Transverse colon (tissue), 4 donors: Measurements from ENCODE around the gene NEK7. TPM values are rescaled to one million over a fixed set of nuclear protein-coding genes. Genes with fewer than 3 reads are reported as not detected.

Experiments
- DNase-seq: peaks from one replicate; pipeline ENCODE4 v3.0.0-alpha.2; 2019
- H3K27ac ChIP-seq, 4 donors: fragments of 200-600 bp; sonication (generic); 2 replicates each; pipeline ENCODE4 v1.5.1; 2016 to 2018; ENCODE audit warnings: inconsistent platforms in 4 of 4
- H3K27me3 ChIP-seq: fragments of 200-600 bp; sonication (generic); 2 replicates; pipeline ENCODE4 v1.5.1; 2017; ENCODE audit warnings: inconsistent platforms
- H3K36me3 ChIP-seq, 4 donors: fragments of 200-600 bp; sonication (generic); 2 replicates each; pipeline ENCODE4 v1.5.1; 2017 to 2019; ENCODE audit warnings: inconsistent platforms in 4 of 4
- H3K4me1 ChIP-seq, 4 donors: fragments of 200-600 bp; sonication (generic); 2 replicates each; pipeline ENCODE4 v1.5.1; 2017 to 2020; ENCODE audit warnings: inconsistent platforms in 4 of 4
- H3K4me3 ChIP-seq, 4 donors: fragments of 200-600 bp; sonication (generic); 1 replicate in 1 of 4; 2 replicates in 3 of 4; pipeline versions ENCODE4 v1.5.1 to v1.6.1; 2017 to 2019; ENCODE audit warnings: inconsistent platforms in 4 of 4
- H3K9me3 ChIP-seq, 2 donors: fragments of 200-600 bp; sonication (generic); 2 replicates each; pipeline ENCODE4 v1.5.1; 2017 to 2019; ENCODE audit warnings: inconsistent platforms in 2 of 2
- EP300 ChIP-seq: sonication (generic); formaldehyde crosslinking; IDR thresholded peaks from one replicate; pipeline ENCODE4 v1.6.1; 2017; ENCODE audit warnings: antibody characterized with exemption, low read depth
- POLR2A ChIP-seq: fragments of 450-650 bp; IDR thresholded peaks from one replicate; pipeline ENCODE4 v1.6.1; 2016; ENCODE audit warnings: antibody characterized with exemption, mild to moderate bottlenecking, moderate library complexity
- POLR2AphosphoS5 ChIP-seq, 3 donors: sonication (generic); formaldehyde crosslinking; IDR thresholded peaks; one replicate each; pipeline ENCODE4 v1.6.1; 2016; ENCODE audit warnings: antibody characterized with exemption in 3 of 3
- WGBS, 2 donors: methylation state at CpG; one replicate each; pipeline ENCODE4 v1.1.5; 2018; ENCODE audit warnings: low coverage in 1 of 2; 5-methylcytosine and 5-hydroxymethylcytosine counted together
- in situ Hi-C, 4 donors: fragments of 200-750 bp; cut with MboI; loops; one replicate each; pipeline versions ENCODE4 v1.15.0 to v1.15.1; 2017; ENCODE audit warnings: low sequenced_read_pairs in 3 of 4, low pct_ligation_motif_present in 1 of 4, low pct_unique_long_range_greater_than_20kb in 1 of 4
- intact Hi-C: fragments of 100-400 bp; cut with DNase I; formaldehyde crosslinking; loops from one replicate; pipeline ENCODE4 v1.15.1; 2023; ENCODE audit warnings: low total_unique reads
- total RNA-seq, 4 donors: library from RNA; depleted of rRNA; stranded (reverse); fragments of >200 nt; gene quantifications; one replicate each; pipeline ENCODE4 v1.1.0, GENCODE V29; 2016
- TF ChIP-seq, protein P1 (sequence below), 5 experiments: fragments of 200-600 bp in 3 of 5; fragments of 450-650 bp in 2 of 5; sonication (generic) in 3 of 5; IDR thresholded peaks; 1 replicate in 2 of 5; 2 replicates in 3 of 5; pipeline ENCODE4 v1.5.1; 2016 to 2017; ENCODE audit warnings: antibody characterized with exemption in 5 of 5, inconsistent platforms in 3 of 5, mild to moderate bottlenecking in 2 of 5, moderate library complexity in 1 of 5

NEK7 gene
- total RNA-seq, 4 donors from 2014 or later = 40.4 to 71.0 (median 57.6) TPM

GRCh38 chr1:198246337-198246736, 89.5 kb downstream of the NEK7 start:
- DNase-seq = no peak
- Histone ChIP-seq H3K4me1 (no peaks in the 10 kb centered on the region), H3K27ac (no peak overlapping the region), H3K9me3 (no peaks in the 10 kb centered on the region), H3K27me3 (no peaks in the 10 kb centered on the region), H3K4me3 (no peak overlapping the region), H3K36me3 (no peaks in the 10 kb centered on the region)
- intact Hi-C loops (no loop called here), in situ Hi-C loops (no loop called here)
- WGBS, 2 donors = 90 to 96% methylated on average over 2 to 7 of the region's 7 CpGs
- TF ChIP-seq POLR2AphosphoS5 (IDR thresholded peaks at IDR 0.05) (no peak), EP300 (no peak)
- TF ChIP-seq, protein P1, sequence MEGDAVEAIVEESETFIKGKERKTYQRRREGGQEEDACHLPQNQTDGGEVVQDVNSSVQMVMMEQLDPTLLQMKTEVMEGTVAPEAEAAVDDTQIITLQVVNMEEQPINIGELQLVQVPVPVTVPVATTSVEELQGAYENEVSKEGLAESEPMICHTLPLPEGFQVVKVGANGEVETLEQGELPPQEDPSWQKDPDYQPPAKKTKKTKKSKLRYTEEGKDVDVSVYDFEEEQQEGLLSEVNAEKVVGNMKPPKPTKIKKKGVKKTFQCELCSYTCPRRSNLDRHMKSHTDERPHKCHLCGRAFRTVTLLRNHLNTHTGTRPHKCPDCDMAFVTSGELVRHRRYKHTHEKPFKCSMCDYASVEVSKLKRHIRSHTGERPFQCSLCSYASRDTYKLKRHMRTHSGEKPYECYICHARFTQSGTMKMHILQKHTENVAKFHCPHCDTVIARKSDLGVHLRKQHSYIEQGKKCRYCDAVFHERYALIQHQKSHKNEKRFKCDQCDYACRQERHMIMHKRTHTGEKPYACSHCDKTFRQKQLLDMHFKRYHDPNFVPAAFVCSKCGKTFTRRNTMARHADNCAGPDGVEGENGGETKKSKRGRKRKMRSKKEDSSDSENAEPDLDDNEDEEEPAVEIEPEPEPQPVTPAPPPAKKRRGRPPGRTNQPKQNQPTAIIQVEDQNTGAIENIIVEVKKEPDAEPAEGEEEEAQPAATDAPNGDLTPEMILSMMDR (IDR thresholded peaks at IDR 0.05) = no peak

- no peaks in the 10 kb centered on the region for H3K27me3 ChIP-seq
- H3K4me3 ChIP-seq = no peak overlapping the region
- 60 to 67% methylated on average over 4 of the region's 4 CpGs for WGBS, 2 donors
- no peak overlapping the region for H3K27ac ChIP-seq
- no peaks in the 10 kb centered on the region for H3K9me3 ChIP-seq
- H3K36me3 ChIP-seq = no peaks in the 10 kb centered on the region
- intact Hi-C loops = no loop called here
- in situ Hi-C loops = no loop called here
- TF ChIP-seq EP300 (no peak), POLR2AphosphoS5 (IDR thresholded peaks at IDR 0.05) (no peak), POLR2A (no peak)
- DNase-seq = no peak
- H3K4me1 ChIP-seq = peaks cover 0 to 6% (median 0%) of the 10 kb centered on the region in 4 donors
These were observed 96.5 kb downstream of the NEK7 start for GRCh38 chr1:198253259-198253658.

- Histone ChIP-seq H3K36me3 (no peaks in the 10 kb centered on the region), H3K4me3 (no peak overlapping the region), H3K9me3 (no peaks in the 10 kb centered on the region), H3K27me3 (no peaks in the 10 kb centered on the region), H3K4me1 (peaks cover 0 to 6% (median 0%) of the 10 kb centered on the region in 4 donors), H3K27ac (no peak overlapping the region)
- 50 to 54% methylated on average over 1 of the region's 1 CpG for WGBS, 2 donors
- intact Hi-C loops = no loop called here
- DNase-seq = no peak
- TF ChIP-seq POLR2AphosphoS5 (IDR thresholded peaks at IDR 0.05) = no peak
- TF ChIP-seq POLR2A = no peak
- TF ChIP-seq, protein P1 (IDR thresholded peaks at IDR 0.05) = no peak
- no peak for TF ChIP-seq EP300
- in situ Hi-C loops = no loop called here
These were observed 96.9 kb downstream of the NEK7 start for GRCh38 chr1:198253668-198254067.

DNA sequence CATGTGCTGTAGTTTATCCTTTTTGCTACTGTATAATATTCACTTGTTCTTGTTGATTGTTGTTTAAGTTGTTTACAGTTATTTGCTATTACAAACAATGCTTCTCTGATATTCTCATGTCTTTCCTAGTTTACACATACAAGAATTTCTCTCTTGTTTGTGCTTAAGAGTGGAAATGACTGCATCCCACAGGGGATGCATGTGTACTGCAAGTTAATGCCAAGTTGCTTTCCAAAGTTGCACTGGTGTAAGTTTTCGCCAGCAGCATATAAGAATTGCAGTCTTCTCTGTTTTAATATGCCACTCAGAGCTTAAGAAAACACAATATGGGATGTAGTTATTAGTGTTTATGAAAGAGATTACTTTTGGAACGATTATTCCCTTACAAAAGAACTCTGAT, 97.7 kb downstream of the NEK7 start:
- intact Hi-C loops (no loop called here), in situ Hi-C loops (no loop called here)
- H3K4me1 ChIP-seq = peaks cover 0 to 6% (median 0%) of the 10 kb centered on the region in 4 donors
- no peaks in the 10 kb centered on the region for H3K27me3 ChIP-seq
- H3K4me3 ChIP-seq = no peak overlapping the region
- no peak overlapping the region for H3K27ac ChIP-seq
- no peaks in the 10 kb centered on the region for H3K36me3 ChIP-seq
- TF ChIP-seq EP300 (no peak), POLR2A (no peak), POLR2AphosphoS5 (IDR thresholded peaks at IDR 0.05) (no peak)
- TF ChIP-seq, protein P1 (IDR thresholded peaks at IDR 0.05) = no peak
- 78 to 81% methylated on average over 2 of the region's 2 CpGs for WGBS, 2 donors
- H3K9me3 ChIP-seq = no peaks in the 10 kb centered on the region
- DNase-seq = no peak

DNA sequence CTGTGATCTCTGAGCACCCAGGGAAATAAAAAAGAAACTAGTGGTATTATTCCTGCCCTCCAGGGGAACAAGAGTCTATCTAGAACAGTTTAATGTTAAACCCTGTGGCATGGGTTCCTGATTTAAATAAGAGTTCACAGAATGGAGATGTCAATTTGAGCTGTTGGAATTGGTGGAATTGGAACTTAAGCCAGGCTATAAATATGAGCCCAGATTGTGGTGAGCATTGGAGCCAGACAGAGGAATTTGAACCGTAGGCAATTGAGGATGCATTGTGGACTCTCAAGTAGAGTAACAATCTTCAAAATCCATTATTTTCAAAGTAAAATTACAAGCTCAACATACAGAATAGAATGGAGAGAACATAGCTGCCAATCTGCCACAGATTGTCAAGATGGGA, 98.2 kb downstream of the NEK7 start:
- TF ChIP-seq, protein P1 (IDR thresholded peaks at IDR 0.05) = no peak
- TF ChIP-seq POLR2A (no peak), EP300 (no peak)
- WGBS, 2 donors = 82 to 90% methylated on average over 1 of the region's 1 CpG
- Histone ChIP-seq H3K27ac (no peak overlapping the region), H3K27me3 (no peaks in the 10 kb centered on the region), H3K36me3 (no peaks in the 10 kb centered on the region), H3K4me3 (no peak overlapping the region), H3K9me3 (no peaks in the 10 kb centered on the region), H3K4me1 (peaks cover 0 to 6% (median 0%) of the 10 kb centered on the region in 4 donors)
- in situ Hi-C loops = no loop called here
- no peak for DNase-seq
- intact Hi-C loops = no loop called here
